ENCODE results near the gene HDC.

- TF ChIP-seq, protein P1, sequence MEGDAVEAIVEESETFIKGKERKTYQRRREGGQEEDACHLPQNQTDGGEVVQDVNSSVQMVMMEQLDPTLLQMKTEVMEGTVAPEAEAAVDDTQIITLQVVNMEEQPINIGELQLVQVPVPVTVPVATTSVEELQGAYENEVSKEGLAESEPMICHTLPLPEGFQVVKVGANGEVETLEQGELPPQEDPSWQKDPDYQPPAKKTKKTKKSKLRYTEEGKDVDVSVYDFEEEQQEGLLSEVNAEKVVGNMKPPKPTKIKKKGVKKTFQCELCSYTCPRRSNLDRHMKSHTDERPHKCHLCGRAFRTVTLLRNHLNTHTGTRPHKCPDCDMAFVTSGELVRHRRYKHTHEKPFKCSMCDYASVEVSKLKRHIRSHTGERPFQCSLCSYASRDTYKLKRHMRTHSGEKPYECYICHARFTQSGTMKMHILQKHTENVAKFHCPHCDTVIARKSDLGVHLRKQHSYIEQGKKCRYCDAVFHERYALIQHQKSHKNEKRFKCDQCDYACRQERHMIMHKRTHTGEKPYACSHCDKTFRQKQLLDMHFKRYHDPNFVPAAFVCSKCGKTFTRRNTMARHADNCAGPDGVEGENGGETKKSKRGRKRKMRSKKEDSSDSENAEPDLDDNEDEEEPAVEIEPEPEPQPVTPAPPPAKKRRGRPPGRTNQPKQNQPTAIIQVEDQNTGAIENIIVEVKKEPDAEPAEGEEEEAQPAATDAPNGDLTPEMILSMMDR (IDR thresholded peaks at IDR 0.05; ENCODE audit: poor library complexity) = no peak
- no peak for TF ChIP-seq EZH2 (IDR thresholded peaks at IDR 0.05; ENCODE audit: borderline replicate concordance)
- TF ChIP-seq EZH2phosphoT487 (IDR thresholded peaks at IDR 0.05; ENCODE audit: low read depth, severe bottlenecking, unreplicated experiment) = no peak
Observed at GRCh38 chr15:50248994-50249582, 16.4 kb downstream of the HDC start.

Data from hepatocyte (in vitro differentiated cells).